ENCODE measurements around the gene CEACAM5. TPM values are rescaled to one million over a fixed set of nuclear protein-coding genes. Genes with fewer than 3 reads are reported as not detected.
"Not testable (repeated sequence)": the region's sequence is repeated elsewhere in the genome, so short reads cannot be mapped to it uniquely, and the experiment has no call there.

CEACAM5 gene
- total RNA-seq, 1 donor from 2014 or later = not detected

DNA sequence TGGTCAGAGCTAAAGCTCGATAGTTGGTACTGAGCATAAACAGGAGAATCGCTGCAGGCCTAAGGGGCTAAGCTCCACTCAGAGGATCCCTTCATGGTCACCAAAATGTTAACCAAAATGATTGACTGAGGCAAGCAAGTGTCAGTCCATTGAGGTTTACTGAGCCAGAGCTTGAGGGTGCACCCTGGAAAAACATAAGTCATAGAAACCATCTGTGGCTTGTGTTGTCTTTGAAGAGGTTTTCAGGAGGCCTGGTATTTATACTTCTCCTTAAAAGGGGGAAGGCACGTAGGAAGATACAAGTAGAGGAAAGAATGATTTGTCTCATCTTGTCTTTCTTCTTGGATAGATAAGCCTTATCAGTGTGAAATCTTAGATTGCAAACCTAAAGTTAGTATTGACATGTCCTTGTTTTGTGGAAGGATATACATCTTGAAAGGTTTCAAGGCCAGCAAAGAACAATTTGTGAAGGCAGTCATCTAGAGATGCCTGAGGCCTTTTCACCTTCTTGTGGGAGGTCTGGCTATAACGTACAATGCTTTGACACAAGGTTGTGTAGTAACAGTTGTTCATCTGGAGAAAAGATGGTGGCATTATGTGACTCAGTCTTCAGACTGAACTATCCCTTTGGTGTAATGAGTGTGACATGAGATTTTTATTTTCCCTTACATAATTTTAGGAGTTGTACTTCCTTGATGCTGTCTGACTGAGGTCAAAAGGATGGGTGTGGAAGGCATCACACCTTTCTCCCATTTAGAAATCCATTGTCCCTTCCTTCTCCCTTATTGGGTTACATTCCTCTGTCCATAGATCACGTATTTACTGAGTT, 32.2 kb downstream of the CEACAM5 start:
- DNase-seq (ENCODE audit: low read depth, low spot score) = no peak

DNA sequence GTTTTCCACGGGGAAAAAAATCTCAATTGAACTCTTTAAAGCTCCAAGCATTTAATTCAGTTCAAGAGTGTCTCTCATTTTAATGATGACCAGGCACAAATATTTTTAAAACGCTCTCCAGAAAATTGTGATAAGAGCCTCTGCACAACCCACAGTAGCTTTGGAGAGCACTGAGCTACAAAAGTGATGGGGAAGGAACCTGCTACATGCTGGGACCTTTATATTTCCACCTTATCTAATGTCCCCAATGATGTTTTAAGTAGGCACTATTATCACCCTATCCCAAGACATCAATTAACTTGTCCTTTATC, 32.8 kb downstream of the CEACAM5 start:
- no peak for DNase-seq (ENCODE audit: low read depth, low spot score)

DNA sequence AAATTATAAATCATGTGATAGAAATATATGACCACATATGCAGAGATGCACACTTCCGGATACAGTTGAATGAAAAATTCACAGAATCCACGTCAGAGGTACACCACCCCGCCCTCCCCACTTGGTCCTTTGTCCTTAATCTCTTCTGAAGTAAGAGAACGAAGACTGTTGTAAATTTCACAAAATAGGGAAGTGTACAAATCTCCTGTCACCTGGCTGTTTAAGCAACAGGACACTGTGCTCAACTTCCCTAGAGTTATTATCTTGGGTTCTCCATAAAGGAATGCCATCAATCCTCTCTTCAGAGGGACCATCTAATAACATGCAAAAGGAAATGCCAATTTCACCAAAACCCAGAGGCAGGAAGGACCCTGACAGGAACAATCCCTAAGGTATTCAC, 36.4 kb downstream of the CEACAM5 start:
- no peak for DNase-seq (ENCODE audit: low read depth, low spot score)

DNA sequence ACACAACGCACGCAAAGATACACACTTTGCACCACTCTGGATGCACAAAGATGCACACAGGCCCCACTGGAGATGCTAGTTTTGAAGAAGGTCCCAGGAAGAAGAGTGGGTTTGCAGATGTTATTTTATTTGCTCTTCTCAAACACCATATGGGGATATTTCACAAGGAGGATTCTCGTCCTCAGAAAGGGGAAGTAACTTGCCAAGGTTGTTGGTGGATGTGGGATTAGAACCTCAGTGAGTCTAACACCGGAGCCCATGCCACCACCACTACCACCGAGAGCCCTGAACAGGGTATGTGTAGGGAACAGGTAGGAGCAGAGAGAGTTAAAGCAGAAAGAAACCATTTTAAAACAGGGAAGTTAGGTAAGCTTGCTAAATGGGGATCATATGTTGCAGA, 37.3 kb downstream of the CEACAM5 start:
- no peak for DNase-seq (ENCODE audit: low read depth, low spot score)

DNA sequence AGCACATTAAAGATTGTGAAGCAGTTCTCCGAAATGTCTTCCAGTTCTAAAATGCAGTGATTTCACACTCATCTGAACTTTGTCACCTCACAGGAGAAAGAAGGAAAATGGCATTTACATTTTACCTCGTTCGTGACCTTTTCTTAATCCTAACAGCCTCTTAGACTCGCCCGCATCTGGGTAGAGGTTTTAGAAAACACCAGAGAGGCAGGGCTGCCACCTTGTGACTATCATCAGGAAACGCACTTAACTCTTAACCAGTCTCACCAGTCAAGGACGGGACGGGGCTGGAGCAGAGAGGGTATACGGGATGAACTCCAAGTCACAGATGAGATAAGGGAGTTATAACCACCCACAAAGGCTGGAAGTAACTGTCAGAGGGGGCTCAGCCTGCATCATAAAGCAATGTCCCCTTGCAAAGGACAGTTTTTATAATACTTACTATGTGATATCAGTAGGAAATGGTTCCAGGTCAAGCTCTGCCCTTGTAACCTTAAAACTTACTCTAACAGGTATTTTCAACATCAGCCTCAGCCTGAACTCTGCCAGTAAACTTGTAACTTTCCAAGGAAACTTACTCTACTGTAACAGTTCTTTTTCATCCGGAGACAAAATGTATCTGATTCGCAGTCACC, 38.3 kb downstream of the CEACAM5 start:
- DNase-seq (ENCODE audit: low read depth, low spot score) = no peak

DNA sequence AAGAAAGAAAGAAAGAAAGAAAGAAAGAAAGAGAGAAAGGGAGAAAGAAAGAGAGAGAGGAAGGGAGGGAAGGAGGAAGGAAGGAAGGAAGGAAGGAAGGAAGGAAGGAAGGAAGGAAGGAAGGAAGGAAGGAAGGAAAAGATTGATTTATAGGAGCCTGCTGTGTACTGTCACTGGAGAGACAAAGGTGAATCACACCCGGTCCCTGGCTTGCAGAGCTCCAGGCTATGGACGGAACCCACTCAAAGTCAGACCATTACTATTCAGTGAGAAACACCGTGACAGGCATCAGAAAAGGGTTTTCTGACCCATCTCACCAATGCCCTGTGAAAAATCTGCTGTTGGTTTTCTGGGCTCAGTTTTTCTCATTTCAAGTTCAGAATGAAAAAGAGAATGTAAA, 39.6 kb downstream of the CEACAM5 start:
- DNase-seq (ENCODE audit: low read depth, low spot score) = no peak

DNA sequence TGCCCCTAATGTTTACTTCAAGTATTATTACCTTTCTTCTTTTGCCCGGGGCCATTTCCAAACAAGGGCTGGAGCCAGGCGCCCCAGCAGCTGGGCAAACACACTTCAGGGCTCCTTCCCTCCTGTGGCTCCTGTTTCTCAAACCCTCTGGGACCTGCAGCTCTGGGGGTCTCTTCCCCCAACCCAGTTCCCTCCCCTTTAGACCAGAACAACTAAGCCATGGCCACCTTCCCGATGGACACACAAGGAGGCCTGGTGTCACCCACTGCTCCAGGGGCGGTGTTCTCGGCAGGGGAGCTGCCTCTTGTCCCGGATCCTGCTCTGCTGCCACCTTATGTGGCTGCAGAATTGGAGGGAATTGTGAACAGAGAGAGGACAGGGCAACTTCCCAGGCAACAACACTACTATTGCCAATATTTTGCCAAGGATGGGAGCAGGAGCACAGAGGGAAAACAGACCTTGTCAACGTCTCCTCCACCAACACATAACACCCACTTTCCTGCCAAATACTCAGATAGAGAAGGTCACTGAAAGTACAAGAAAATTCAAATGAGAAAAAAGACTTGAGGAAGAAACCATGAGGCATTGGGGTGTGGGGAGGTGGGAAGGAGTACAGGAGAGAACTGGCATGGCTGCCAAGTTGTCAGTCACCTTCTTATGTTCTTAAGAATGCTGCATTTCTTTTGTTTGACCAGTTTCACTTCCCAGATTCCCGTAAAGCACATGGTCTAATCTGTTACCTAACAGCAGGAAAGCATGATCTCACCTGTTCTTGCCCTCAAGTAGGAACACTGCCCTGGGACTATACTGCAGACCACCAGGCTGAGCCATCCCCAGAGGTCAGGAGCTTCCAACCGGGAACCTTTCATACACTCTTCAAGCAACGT, 42.1 kb downstream of the CEACAM5 start:
- not testable (repeated sequence) for DNase-seq (ENCODE audit: low read depth, low spot score)

DNA sequence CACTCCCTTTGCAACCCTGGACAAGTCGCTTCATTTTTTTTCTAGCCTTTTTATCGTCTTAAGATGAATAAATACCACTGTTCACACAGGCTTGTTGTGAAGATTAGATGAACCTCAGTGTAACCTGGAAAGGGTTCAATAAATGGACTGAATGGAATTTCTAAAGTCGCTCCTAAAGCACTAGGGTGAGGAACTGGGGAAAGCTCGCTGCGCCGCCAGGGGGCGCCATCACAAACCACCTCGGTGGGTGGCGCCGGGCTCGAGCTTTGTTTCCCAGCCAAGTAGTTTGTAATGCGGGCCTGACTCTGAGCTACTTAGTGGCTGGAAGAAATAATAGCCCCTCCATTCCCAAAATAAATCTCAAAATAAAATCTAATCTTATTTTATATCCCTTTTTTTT, 44.7 kb downstream of the CEACAM5 start:
- no peak for DNase-seq (ENCODE audit: low read depth, low spot score)

DNA sequence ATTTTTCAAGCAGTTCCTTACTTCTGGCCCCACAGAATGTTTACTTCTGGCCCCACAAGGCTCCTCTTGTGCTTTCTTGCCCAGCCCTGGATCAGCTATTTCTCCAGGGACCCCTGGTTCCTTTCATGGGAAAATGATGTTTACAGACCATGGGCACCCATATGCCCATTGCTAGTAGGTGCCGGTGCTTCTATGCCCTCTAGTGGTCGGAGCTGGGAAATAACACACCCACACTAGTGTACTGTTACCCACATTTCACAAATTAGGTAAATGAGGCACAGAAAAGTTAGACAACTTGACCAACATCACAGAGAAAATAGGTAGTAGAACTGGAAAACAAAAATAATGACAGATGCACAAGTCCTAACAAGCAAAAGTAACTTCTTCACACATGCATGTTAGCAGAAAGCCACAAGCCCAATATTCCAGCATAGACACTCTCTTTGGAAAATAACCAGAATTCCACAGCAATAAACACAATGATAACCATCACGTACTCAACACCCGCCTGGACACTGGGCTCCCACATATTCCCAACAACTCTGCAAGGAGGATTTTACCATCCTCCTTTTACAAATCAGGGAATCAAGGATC, 45.6 kb downstream of the CEACAM5 start:
- no peak for DNase-seq (ENCODE audit: low read depth, low spot score)

DNA sequence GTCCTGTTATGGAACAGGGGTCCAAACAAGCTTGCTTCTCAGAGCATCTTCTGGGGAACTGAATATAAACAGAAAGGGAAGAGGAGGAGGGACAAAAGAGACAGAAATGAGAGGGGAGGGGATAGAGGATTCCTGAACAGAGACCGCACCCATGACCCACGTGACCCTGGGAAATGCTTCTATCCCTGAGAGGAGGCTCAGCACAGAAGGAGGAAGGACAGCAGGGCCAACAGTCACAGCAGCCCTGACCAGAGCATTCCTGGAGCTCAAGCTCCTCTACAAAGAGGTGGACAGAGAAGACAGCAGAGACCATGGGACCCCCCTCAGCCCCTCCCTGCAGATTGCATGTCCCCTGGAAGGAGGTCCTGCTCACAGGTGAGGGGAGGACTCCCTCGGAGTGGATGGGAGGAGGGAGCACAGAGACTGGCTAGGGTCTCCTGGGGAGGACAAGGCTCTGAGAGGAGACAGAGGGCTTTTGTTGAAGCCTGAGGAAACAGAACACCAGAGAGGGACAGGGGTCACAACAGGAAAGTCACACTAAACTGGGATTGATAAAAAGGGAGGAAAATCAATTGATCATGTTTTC, 47.0 kb downstream of the CEACAM5 start, which contains the start of gene CEACAM6:
CEACAM6 (plus strand) TSS at position 203 of the 586 bp plus-strand sequence; CDS start at position 312, 109 bp downstream.
- DNase-seq (ENCODE audit: low read depth, low spot score) = no peak

DNA sequence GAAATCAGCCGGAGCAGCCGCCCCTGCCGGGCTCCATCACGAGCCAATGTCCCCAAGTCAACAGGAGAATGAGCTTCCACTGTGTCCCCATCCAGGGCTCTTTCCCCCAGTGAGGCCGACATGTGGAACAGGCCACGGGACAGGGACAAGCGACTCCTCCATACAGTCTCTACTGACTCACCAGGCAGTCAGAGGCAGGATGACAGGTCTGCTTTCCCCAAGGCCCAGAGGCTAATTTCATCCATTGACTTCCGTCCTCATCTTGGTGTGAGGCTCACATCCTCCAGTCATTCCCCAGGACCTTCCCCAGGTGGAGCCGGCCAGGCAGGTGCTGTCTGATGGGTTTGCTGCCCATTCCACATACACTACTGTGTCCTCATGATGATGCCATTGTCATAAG, 50.4 kb downstream of the CEACAM5 start:
- no peak for DNase-seq (ENCODE audit: low read depth, low spot score)

DNA sequence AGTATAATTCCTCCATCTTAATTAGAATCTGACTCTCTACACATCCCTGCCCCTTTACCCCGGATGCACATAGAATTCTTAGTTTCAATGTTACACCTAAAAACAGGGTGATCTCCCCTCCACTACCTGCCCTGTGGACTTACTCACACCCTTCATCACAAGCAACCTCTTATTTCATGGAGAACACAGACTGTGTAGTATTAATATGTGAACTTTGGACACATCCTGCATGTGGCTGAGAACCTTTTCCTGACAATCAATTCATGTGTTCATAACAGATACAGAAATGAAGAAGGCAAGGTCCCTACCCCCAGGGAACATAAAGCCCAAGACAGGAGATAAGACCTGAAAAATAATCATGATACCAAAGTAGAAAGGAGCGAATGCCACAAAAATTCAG, 58.7 kb downstream of the CEACAM5 start:
- no peak for DNase-seq (ENCODE audit: low read depth, low spot score)

DNA sequence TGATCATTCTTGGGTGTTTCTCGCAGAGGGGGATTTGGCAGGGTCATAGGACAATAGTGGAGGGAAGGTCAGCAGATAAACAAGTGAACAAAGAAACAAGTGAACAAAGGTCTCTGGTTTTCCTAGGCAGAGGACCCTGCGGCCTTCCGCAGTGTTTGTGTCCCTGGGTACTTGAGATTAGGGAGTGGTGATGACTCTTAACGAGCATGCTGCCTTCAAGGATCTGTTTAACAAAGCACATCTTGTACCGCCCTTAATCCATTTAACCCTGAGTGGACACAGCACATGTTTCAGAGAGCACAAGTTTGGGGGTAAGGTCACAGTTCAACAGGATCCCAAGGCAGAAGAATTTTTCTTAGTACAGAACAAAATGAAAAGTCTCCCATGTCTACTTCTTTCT, 59.7 kb downstream of the CEACAM5 start:
- DNase-seq (ENCODE audit: low read depth, low spot score) = not testable (repeated sequence)

DNA sequence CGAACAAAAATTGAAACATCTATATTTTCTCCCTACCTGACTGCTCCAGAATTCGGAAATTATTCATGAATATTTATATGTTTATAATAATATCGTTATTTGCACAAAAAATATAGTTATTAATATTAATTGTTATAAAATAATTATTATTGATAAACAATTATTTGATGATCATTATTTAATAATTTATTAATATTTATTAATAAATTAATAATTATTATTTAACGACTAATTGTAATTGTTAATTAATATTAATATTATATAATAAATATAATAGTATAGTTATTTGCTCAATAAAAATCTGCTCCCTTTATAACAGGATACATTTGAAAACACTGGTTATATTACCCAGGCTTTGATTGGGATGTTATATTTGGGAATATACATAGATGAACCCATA, 61.2 kb downstream of the CEACAM5 start:
- DNase-seq (ENCODE audit: low read depth, low spot score) = no peak

DNA sequence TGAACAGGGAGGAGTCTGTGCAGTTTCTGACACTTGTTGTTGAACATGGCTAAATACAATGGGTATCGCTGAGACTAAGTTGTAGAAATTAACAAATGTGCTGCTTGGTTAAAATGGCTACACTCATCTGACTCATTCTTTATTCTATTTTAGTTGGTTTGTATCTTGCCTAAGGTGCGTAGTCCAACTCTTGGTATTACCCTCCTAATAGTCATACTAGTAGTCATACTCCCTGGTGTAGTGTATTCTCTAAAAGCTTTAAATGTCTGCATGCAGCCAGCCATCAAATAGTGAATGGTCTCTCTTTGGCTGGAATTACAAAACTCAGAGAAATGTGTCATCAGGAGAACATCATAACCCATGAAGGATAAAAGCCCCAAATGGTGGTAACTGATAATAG, 63.0 kb downstream of the CEACAM5 start:
- no peak for DNase-seq (ENCODE audit: low read depth, low spot score)

DNA sequence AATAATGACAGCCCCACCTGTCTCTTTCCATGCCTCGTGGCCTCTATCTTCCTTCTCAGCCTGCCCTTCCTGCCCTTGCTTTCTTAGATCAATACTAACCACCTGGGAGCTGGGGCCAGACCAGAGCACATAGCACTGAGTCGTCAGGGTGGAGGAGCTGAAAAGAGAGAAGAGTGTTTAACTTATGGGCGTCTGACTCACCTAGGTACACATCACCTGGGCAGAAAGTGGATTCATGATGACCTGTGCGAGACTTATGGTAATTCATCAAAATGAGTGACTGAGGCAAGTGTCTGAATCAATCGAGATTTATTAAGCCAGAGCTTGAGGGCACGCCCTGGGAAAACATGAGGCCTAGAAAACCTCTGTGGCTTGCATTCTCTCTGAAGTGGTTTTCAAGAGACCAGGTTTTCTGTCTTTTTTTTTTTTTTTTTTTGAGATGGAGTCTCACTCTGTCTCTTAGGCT, 66.1 kb downstream of the CEACAM5 start:
- no peak for DNase-seq (ENCODE audit: low read depth, low spot score)

DNA sequence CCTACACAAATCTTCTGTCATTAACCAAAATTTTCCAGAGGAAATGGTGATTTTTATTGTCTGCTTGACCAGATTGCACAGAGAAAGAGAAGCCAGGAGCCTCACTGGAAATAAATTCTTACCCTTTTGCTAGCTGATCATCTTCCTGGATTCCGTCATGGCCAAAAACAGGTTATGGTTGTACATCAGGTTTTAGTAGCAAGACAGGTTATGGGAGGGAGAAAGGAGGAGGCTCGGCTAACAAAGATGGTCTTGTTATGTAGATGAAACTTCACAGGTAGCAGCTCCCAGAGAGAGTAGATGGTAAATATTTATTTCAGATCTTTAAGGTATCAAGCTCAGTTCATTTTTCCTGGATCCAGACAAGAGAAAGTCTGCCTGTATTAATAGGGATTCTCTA, 68.3 kb downstream of the CEACAM5 start:
- no peak for DNase-seq (ENCODE audit: low read depth, low spot score)
